Fibroblast of villous mesenchyme (primary cell): ENCODE measurements around the gene ZNRF3. TPM values are rescaled to one million over a fixed set of nuclear protein-coding genes. Genes with fewer than 3 reads are reported as not detected.

Experiments
- DNase-seq: peaks from one replicate; pipeline ENCODE4 v3.0.0-alpha.2; 2010; ENCODE audit warnings: low read depth
- H3K4me3 ChIP-seq: 2 replicates; pipeline ENCODE4 v1.5.1; 2011; ENCODE audit warnings: low read depth, mild to moderate bottlenecking, low read length
- CTCF ChIP-seq: IDR thresholded peaks from 2 replicates; pipeline ENCODE4 v1.5.1; 2012; ENCODE audit warnings: low read depth, mild to moderate bottlenecking, low read length; ENCODE audit not compliant: insufficient read depth
- total RNA-seq: library from RNA; depleted of rRNA; stranded (reverse); fragments of >200 nt; gene quantifications from 2 replicates; pipeline ENCODE4 v1.2.3, GENCODE V29; 2012

ZNRF3 gene
- total RNA-seq, 1 donor = 1.7 TPM

GRCh38 chr22:29054251-29054767 is 170.9 kb downstream of the ZNRF3 start:
- no peak for TF ChIP-seq CTCF
- no peak overlapping the region for H3K4me3 ChIP-seq
- DNase-seq = no peak

GRCh38 chr22:29055192-29055830 is 171.9 kb downstream of the ZNRF3 start:
- DNase-seq = no peak
- no peak for TF ChIP-seq CTCF

GRCh38 chr22:29056472-29056871 is 173.1 kb downstream of the ZNRF3 start:
- TF ChIP-seq CTCF = no peak
- no peak for DNase-seq
- H3K4me3 ChIP-seq = no peak overlapping the region

More at GRCh38 chr22:29055192-29055830, 171.9 kb downstream of the ZNRF3 start:
- H3K4me3 ChIP-seq = no peak overlapping the region

- H3K4me3 ChIP-seq = no peak overlapping the region
- no peak for DNase-seq
- no peak for TF ChIP-seq CTCF
Observed at GRCh38 chr22:29060251-29060869, 177.0 kb downstream of the ZNRF3 start.

- no peak overlapping the region for H3K4me3 ChIP-seq
- no peak for TF ChIP-seq CTCF
- no peak for DNase-seq
Observed at GRCh38 chr22:29060931-29061330, 177.6 kb downstream of the ZNRF3 start.

GRCh38 chr22:29061773-29062172 is 178.4 kb downstream of the ZNRF3 start, which contains the start of gene C22orf31:
TSS of gene C22orf31 (minus strand) at chr22:29061831. CDS start at chr22:29061792, 39 bp downstream.
- H3K4me3 ChIP-seq = no peak within 1 kb of the TSS
- DNase-seq = no peak

More at GRCh38 chr22:29061773-29062172, 178.4 kb downstream of the ZNRF3 start, which contains the start of gene C22orf31:
- no peak for TF ChIP-seq CTCF
